Gastrocnemius medialis (tissue), 4 donors: Measurements from ENCODE around the gene C19orf25. TPM values are rescaled to one million over a fixed set of nuclear protein-coding genes. Genes with fewer than 3 reads are reported as not detected.

ENCODE experiments used
- ATAC-seq, 2 donors: fragments of 150-250 bp; one replicate each; pipeline ENCODE4 v1.9.1; 2016
- DNase-seq, 2 donors: peaks; one replicate each; pipeline ENCODE4 v3.0.0-alpha.2; 2019
- H3K27ac ChIP-seq, 4 donors: fragments of 200-600 bp; sonication (generic); 1 replicate in 1 of 4; 2 replicates in 3 of 4; pipeline ENCODE4 v1.5.1; 2016 to 2018; ENCODE audit warnings: mild to moderate bottlenecking in 2 of 4, moderate library complexity in 1 of 4
- H3K27me3 ChIP-seq, 3 donors: fragments of 200-600 bp; sonication (generic) in 2 of 3; 1 replicate in 1 of 3; 2 replicates in 2 of 3; pipeline versions ENCODE4 v1.5.1 to v1.6.0; 2016 to 2019; ENCODE audit warnings: mild to moderate bottlenecking in 1 of 3, moderate library complexity in 1 of 3
- H3K36me3 ChIP-seq, 2 donors: fragments of 200-600 bp; sonication (generic) in 1 of 2; one replicate each; pipeline ENCODE4 v1.5.1; 2017 to 2018
- H3K4me1 ChIP-seq, 2 donors: fragments of 200-600 bp; sonication (generic) in 1 of 2; one replicate each; pipeline ENCODE4 v1.5.1; 2016 to 2017; ENCODE audit warnings: mild to moderate bottlenecking in 2 of 2
- H3K4me3 ChIP-seq, 4 donors: fragments of 200-600 bp; sonication (generic) in 3 of 4; 1 replicate in 1 of 4; 2 replicates in 3 of 4; pipeline ENCODE4 v1.5.1; 2016 to 2019; ENCODE audit warnings: mild to moderate bottlenecking in 2 of 4
- H3K9me3 ChIP-seq, 3 donors: fragments of 200-600 bp; sonication (generic) in 2 of 3; 1 replicate in 1 of 3; 2 replicates in 2 of 3; pipeline ENCODE4 v1.5.1; 2016 to 2019
- CTCF ChIP-seq, 5 experiments: fragments of 450-650 bp in 3 of 5; fragments of 200-600 bp in 2 of 5; sonication (generic) in 2 of 5; IDR thresholded peaks in 4 of 5; conservative IDR thresholded peaks in 1 of 5; 1 replicate in 4 of 5; 2 replicates in 1 of 5; pipeline ENCODE4 v1.5.1; 2016 to 2019; ENCODE audit warnings: antibody characterized with exemption in 5 of 5, mild to moderate bottlenecking in 3 of 5, moderate library complexity in 3 of 5
- POLR2A ChIP-seq, 2 donors: fragments of 450-650 bp; IDR thresholded peaks; one replicate each; pipeline ENCODE4 v1.6.1; 2017; ENCODE audit warnings: antibody characterized with exemption in 2 of 2, mild to moderate bottlenecking in 2 of 2, moderate library complexity in 2 of 2
- in situ Hi-C, 4 donors: fragments of 200-750 bp; cut with MboI; loops; one replicate each; pipeline versions ENCODE4 v1.15.0 to v1.8.0; 2017; ENCODE audit warnings: low sequenced_read_pairs in 4 of 4
- intact Hi-C: fragments of 100-400 bp; cut with DNase I; formaldehyde crosslinking; loops from one replicate; pipeline ENCODE4 v1.15.1; 2023; ENCODE audit warnings: low total_unique reads
- total RNA-seq, 4 donors: library from RNA; depleted of rRNA; stranded (reverse); fragments of >200 nt; gene quantifications; one replicate each; pipeline versions ENCODE4 v1.1.0 to v1.2.3, GENCODE V29; 2016

The C19orf25 gene
- total RNA-seq, 4 donors from 2014 or later: 18.7 to 25.7 (median 19.9) TPM

GRCh38 chr19:1449467-1450442, 29.3 kb downstream of the C19orf25 start, which contains the start of gene APC2:
Gene APC2 (plus strand): TSS chr19:1450121. CDS start chr19:1453002, 2,881 bp downstream.
- Histone ChIP-seq H3K36me3 (no peaks in the 10 kb centered on the region), H3K9me3 (no peaks in the 10 kb centered on the region), H3K27me3 (peaks cover 85 to 92% (median 89%) of the 10 kb centered on the region in 3 donors), H3K4me3 (no peak within 1 kb of the TSS), H3K27ac (no peak within 1 kb of the TSS), H3K4me1 (peaks cover 0 to 9% of the 10 kb centered on the region in 2 donors)
- DNase-seq: no peak
- in situ Hi-C loops (no loop called here), intact Hi-C loops (no loop called here)
- ATAC-seq: no peak
- TF ChIP-seq CTCF (IDR thresholded peaks at IDR 0.05 in 4 of 5, conservative IDR thresholded peaks at IDR 0.05 in 1 of 5): no peak
- TF ChIP-seq POLR2A (IDR thresholded peaks at IDR 0.05): no peak

DNA sequence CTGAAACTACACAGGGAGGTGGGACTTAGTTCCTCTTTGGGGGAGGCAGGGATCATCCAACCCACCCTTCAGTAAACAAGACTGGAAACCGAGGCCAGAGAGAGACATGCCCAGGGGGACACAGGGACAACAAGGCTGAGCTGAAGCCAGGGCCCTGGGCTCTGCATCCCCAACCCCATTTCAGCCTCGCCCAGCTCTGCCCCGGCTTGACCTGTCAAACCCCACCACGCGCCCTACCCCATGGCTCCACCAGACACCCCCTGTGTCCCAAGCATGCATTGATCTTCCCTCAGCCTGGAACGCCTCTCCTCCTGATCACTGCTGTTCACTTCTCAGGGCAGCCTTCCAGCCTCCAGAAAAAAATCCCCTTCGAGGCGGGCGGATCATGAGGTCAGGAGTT, 31.1 kb downstream of the C19orf25 start:
- intact Hi-C loops (no loop called here), in situ Hi-C loops (no loop called here)
- TF ChIP-seq POLR2A (IDR thresholded peaks at IDR 0.05) (no peak), CTCF (IDR thresholded peaks at IDR 0.05 in 4 of 5, conservative IDR thresholded peaks at IDR 0.05 in 1 of 5) (no peak)
- Histone ChIP-seq H3K4me3 (no peak overlapping the region), H3K4me1 (no peaks in the 10 kb centered on the region), H3K27ac (no peak overlapping the region), H3K36me3 (no peaks in the 10 kb centered on the region), H3K27me3 (peaks cover 71 to 74% (median 72%) of the 10 kb centered on the region in 3 donors), H3K9me3 (no peaks in the 10 kb centered on the region)
- no peak for ATAC-seq
- DNase-seq: no peak

- Histone ChIP-seq H3K4me3 (no peak overlapping the region), H3K4me1 (no peaks in the 10 kb centered on the region), H3K36me3 (no peaks in the 10 kb centered on the region), H3K27ac (no peak overlapping the region), H3K9me3 (no peaks in the 10 kb centered on the region), H3K27me3 (peaks cover 66 to 70% (median 68%) of the 10 kb centered on the region in 3 donors)
- intact Hi-C loops: no loop called here
- ATAC-seq: no peak
- no peak for DNase-seq
- TF ChIP-seq POLR2A (IDR thresholded peaks at IDR 0.05) (no peak), CTCF (IDR thresholded peaks at IDR 0.05 in 4 of 5, conservative IDR thresholded peaks at IDR 0.05 in 1 of 5) (no peak)
- in situ Hi-C loops: no loop called here
Observed at GRCh38 chr19:1447504-1447903, 31.5 kb downstream of the C19orf25 start.

DNA sequence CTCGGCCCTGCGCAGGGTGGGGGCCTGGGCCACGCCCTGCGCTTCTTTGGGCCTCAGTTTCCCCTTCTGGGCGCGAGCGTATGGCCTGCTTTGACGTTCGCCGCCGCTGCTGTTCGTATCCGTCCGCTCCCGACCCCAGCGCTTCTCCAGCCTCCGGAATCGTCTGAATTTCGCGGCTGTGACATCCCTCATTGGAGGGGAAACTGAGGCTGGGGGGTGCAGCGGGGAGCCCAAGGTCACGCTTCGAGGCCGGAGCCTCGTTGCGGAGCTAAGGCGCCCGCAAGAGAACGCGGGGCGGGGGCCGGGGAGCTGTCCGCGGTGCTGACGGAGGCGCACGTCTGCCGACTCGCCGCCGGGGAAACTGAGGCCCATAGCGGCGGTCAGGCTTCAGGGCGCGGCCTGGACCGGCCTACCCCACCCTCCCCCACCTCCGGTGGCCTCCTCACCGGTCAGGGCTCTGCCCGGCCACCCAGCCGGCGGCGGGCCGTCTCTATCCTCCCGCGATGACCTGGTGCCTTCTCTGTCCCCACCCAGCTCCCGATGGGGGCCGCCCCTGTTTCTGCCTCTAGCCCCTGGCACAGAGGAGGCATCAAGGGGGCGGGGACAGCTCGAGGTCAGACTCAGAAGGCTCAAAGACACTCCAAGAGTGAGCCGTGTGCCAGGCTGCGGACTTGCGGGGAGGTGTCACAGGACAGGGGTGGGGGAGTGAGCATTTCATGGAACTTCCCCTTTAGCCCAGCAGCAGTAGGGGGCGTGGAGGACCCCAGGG, 32.1 kb downstream of the C19orf25 start:
- no peak overlapping the region for H3K27ac ChIP-seq
- TF ChIP-seq CTCF (IDR thresholded peaks at IDR 0.05 in 4 of 5, conservative IDR thresholded peaks at IDR 0.05 in 1 of 5) (no peak), POLR2A (IDR thresholded peaks at IDR 0.05) (no peak)
- in situ Hi-C loops (no loop called here), intact Hi-C loops (no loop called here)
- H3K36me3 ChIP-seq: peaks cover 0 to 4% of the 10 kb centered on the region in 2 donors
- peaks cover 60 to 64% (median 62%) of the 10 kb centered on the region in 3 donors for H3K27me3 ChIP-seq
- DNase-seq: no peak
- no peaks in the 10 kb centered on the region for H3K9me3 ChIP-seq
- no peak for ATAC-seq
- no peak overlapping the region for H3K4me3 ChIP-seq
- H3K4me1 ChIP-seq: no peaks in the 10 kb centered on the region
